ENCODE data around the gene CD6.
A peak's percentile ranks its signal among the peaks of the same experiment; 100 is the strongest.

The CD6 gene

DNA sequence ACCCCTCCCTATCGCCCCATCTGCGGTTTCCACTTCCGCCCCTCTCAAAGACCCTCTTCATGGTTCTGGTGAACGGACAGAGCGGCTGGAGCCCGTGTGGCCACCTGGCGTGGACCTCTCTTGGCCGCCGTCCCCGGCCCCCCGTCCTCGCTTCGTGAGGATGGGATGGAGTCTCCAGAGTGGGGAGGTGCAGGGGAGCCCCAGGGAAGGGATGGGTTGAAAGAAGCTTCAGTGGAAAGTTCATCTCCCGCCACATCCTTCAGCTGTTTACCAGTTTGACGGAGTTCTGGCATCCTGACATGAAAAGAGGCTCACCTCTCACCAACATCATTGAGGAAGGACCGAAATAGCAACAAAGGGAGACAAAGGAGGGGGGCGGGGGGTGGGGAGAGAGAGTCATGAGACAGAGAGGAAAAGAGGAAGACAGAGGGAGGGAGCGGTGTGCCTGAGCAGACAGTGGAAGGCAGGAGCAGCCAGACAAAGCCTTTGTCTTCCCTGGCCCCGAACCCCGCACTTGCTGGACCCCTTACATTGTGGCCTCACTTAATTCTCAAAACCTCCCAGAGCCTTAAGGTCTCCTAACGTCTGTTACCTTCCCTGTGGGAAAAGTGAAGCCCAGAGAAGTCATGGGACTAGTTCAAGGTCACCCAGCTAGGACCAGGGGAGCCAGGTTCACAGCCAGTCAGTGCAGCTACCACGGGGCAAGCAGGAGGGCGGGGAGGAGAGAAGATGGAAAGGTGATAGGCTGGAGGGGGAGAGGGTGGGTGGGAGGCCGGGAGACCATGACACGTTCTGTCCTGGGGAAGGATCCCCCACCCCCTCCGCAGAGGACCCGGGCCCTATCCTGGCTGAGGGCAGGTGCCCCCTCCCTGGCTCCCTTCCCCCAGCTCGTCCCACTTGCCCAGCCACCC is 54.9 kb downstream of the CD6 start:
- DNase-seq (ENCODE audit: low spot score) (peak; percentile 23), FAIRE-seq (no peak)

DNA sequence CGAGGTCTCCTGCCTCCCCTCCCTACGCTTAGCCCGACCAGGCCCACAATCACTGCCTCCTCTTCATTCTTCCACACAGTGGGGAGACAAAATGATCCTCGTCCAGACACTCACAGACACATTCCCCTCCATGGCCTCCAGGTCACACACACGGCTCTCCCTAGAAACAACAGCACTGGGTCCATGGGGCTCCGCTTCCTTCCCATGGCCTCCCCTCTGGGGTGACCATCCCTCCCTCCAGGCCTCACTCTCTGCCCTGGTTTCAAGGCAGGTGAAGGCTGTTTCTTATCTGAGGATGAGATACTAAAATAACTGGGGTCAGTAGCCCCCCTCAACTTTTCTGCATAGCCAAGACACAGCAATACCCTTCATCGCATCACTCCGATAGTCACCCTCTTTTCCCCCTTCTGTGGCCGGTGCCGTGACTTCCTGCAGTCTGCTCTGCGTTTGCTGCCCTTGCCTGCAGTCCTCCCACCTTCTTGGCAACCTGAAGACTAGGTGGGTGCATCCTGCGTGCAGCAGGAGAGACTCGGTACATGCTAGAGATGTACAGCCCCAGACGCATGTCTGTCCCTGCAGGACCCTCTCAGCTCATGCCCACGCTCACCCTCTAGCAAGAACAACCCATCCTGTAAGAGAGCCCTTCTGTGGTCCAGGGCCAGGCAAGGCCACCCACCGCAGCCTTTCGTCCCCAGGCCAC is 55.8 kb downstream of the CD6 start:
- no peak for FAIRE-seq

DNA sequence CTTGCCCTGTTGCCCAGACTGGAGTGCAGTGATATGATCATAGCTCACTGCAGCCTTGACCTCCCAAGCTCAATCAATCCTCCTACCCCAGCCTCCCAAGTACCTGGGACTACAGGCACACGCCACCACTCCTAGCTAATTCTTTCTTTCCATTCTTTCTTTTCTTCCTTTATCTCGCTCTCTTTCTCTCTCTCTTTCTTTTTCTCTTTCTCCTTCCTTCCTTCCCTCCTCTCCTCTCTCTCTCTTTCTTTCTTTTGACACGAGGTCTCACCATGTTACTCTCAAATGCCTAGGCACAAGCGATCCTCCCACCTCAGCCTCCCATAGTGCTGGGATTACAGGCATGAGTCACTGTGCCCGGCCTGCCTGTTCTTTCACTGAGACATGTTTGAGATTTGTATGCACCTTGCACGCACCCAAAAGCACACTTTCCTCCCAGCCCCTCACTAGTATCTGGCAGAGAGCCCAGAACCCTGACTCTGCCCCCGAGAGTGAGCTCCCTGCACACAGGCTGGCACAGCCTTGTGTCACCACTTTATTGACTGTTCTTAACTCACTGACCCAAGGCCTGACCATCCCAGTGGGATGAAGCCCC is 56.8 kb downstream of the CD6 start:
- DNase-seq (ENCODE audit: low spot score): no peak
- FAIRE-seq: no peak

More for the DNA sequence above, 55.8 kb downstream of the CD6 start:
- no peak for DNase-seq (ENCODE audit: low spot score)

DNA sequence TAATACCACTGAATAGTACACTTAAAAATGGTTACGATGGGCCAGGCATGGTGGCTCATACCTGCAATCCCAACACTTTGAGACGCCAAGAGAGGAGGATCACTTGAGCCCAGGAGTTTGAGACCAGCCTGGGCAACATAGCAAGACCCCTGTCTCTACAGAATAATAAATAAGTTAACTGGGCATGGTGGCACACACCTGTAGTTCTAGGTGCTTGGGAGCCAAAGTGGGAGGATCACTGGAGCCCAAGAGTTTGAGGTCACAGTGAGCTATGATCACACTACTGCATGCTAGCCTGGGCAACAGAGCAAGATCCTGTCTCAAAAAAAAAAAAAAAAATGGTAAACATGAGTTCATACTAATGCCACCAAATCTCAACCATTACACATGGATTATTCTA is 61.3 kb downstream of the CD6 start:
- no peak for DNase-seq (ENCODE audit: low spot score)
- FAIRE-seq: no peak

DNA sequence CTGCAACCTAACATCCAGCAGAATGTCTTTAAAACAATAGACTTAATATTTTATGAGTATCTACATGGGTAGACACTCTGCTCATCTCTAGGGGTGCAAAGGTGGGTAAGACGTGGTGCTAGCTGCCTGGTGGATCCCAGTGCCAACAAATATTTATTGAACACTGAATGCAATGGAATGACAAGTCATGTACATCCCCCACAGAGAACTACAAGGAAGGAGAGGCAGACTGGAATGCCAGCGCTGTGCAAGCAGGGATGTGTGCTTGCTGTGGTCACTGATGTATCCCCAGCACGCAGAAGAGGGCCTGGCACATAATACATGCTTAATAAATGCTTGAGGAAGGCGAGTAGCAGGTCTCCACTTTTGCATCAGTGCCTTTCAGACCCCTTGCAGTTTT is 61.9 kb downstream of the CD6 start:
- DNase-seq (ENCODE audit: low spot score) (no peak), FAIRE-seq (no peak)

DNA sequence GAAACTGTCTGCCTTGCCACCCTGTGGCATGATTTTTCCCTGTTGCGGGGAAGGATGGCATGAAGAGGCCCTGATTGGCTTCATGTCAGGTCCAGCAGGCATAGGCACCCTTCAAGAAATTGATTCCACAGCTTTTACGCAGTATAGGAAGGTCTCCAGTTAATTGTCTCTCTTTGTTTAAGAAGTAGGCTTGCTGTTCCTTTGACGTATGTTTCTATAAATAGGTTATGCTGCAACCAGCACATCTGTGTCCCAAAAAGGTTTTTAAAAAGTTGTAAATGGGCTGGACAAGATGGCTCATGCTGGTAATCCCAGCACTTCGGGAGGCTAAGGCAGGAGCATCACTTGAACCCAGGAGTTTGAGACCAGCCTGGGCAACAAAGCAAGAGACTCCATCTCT is 62.6 kb downstream of the CD6 start:
- FAIRE-seq (no peak), DNase-seq (ENCODE audit: low spot score) (no peak)

DNA sequence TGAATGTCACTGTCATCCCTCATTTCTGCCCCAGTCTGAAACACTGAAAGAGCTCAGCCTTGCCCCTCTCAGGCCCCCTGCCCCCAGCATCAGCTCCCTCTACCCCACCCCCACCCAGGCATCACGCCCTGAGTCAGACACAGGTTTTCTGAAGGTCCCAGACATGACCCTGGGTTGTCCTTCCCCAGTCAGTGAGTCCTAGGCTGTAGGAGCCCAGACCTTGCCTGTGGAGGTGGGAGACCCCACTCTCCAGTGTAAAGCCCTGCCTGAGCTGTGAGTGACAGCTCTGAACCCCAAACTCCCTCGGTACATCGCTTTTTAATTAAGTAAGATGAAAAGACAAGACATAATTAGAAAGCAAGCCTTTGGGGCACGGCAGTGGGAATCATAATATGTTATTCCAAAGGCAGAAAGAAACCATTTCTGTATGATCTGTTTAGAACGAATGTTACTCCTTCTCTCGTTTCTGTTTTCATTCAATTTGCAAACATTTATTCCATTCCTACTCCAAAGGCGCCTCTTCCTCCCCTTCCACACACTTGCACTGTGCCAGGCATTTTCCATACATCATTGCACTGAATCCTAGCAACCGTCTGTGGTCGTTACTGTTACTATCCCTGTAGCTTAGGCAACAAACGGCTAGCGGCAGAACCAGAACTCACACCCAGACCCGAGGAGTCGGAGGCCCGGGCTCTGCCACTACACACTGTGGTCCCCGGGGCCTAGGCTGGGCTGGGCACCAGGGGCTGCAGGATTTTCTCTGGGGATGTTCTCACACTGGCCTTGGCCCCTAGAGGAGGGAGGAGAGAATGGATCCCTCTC is 63.4 kb downstream of the CD6 start:
- DNase-seq (ENCODE audit: low spot score): no peak
- FAIRE-seq: no peak

DNA sequence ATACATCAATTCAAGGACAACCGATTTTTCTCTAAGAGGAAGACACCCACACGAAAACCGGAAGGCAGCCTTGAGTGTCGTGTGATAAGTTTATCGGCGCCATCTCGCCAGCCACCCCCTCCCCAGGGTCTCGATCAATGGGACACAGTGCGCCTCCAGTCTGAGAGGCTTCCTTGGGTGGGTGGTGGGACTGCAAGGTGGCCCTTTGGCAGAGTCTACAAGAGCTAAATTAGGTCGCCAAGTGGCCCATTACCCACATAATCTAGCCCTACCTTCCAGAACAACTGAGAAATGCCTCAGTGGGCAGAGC is 64.0 kb downstream of the CD6 start:
- DNase-seq (ENCODE audit: low spot score): no peak
- no peak for FAIRE-seq

DNA sequence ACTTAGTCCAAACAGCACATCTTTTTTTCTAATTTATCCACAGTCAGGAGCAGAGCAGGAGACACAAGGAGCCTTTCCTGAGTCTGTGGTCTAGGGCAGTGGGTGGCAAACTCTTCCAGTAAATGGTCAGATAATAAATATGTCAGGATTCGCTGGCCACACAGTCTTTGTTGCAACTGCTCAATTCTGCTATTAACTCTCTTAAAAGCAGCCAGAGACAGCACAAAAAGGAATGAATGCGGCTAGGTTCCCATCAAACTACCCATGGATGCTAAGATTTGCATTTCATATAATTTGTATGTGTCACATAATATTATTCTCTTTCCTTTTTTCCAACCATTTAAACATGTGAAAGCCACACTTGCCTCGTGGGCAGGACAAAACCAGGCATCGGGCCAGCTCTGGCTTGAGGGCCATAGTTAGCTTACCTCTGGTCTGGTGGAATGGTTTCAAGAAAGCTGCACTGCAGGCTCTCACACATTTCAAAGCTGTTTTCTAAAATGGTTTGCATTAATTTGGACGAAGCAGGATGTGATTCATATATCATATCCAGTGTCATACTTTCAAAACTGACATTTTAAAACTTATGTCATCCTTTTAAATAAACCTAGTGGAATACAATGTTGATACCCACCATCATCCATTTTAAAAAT is 66.1 kb downstream of the CD6 start:
- DNase-seq (ENCODE audit: low spot score) (no peak), FAIRE-seq (no peak)

DNA sequence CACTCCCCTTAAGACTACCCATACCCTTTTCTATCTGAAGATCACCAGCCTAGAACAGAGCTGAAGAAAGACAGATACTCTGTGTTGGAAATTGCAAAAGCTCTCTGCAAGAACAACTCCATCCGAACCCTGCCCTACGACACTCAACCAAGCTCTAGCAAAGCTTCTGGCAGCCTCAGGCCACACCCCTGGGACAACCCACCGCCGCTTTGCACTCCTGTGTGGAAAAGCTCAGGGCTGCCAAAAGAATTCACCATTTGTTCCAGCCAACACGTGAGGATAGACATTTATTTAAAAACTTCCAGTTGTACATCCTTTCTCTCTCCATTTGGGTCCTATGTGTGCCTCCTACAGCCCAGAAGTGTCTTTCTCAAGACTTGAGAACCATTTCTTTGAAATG is 68.4 kb downstream of the CD6 start:
- FAIRE-seq: no peak

DNA sequence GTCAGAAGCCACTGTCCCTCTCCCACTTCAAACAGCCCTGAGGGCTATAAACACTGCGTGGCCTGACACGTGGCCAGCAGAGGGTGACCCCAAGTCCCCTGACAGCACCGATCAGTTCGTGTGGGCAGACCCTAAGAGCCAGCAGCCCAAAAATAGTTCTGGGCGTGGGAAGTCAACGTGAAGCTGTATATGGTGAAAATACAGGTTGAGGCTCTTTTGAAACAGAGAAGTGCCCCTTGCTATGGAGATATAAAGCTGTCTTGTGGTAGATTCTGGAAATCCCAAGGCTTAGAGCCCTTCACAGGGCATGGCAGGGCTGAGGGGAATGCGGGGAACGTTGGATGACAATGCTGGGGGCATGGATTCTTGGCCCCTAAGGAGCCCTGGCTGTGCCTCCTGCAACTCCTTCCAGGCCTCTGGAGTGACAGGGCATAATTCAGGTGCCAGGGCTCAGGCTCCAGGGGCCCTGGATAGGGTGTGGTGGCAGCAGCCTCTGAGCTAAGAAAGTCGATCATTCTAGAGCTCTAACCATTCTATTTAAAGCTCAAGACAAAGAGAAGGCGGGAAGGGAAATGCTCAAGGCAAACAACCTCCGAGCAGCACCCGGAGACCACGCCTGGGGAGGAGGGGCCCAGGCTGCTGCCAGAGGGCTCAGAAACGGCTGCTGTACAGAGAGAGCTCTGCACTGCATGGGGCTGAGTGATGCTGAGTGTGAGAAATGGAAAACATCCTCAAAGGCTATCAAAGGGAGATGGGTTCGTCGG is 70.5 kb downstream of the CD6 start:
- no peak for FAIRE-seq
- no peak for DNase-seq (ENCODE audit: low spot score)

More for the DNA sequence above, 68.4 kb downstream of the CD6 start:
- DNase-seq (ENCODE audit: low spot score): no peak

DNA sequence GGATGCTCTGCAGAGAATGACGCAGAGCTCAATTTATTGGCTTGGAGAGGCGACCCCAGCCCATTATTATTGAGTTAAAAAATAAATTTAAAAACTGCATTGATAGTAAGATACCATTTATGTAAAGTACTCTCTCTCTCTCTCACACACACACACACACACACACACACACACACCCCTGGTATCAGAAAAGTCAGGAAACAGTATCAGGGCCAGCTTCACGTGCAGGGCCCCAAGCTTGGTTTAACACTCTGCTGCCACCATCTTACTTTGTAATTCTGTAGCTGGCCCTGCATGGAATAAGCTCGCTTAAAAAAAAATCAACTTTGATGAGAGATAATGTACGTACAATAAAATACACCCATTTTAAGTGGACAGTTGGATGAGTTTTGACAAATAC is 71.1 kb downstream of the CD6 start:
- DNase-seq (ENCODE audit: low spot score) (no peak), FAIRE-seq (no peak)

DNA sequence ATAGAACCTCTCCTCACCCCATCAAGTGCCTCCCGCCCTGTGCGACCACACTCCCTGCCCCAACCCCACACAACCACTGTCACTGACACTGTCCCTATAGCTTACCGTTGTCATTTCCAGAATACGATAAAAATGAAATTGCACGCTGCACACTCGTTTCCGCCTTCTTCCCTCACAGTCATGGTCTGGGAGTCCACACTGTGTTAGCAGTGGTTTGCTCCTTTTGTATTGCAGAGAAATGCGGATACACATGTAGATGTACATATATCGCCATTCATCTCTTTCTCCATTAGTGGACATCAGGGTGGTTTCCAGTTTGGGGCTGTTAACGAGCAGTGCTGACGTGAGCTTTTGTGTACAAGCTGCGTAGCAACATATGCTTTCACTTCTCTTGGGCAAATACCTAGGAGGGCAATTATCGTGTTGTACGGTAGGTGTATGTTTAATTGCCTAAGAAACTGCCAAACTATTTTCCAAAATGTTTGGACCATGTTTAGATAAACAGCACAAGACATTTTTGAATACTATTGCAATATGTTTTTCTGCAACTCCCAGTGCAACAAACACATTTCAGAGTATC is 71.6 kb downstream of the CD6 start:
- DNase-seq (ENCODE audit: low spot score) (no peak), FAIRE-seq (peak; percentile 20)

DNA sequence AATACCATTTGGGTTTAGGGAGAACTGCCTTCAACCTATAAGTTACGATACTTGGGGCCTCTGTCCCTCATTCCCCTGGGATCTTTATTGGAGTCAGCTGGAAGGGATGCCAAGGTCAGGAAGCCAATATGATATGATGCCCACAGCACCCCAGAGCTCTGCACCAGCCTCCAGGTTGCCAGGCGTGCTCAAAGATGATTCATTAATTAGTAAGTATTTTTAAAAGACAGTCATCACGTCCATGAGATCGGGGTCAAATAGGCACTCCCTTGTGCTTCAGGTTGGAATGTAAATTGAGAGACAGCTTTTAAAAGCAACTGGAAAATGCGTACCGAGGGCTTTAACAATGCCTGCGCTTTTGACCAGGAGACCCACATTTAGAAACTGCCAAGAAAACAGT is 73.8 kb downstream of the CD6 start:
- no peak for FAIRE-seq
- DNase-seq (ENCODE audit: low spot score): no peak

DNA sequence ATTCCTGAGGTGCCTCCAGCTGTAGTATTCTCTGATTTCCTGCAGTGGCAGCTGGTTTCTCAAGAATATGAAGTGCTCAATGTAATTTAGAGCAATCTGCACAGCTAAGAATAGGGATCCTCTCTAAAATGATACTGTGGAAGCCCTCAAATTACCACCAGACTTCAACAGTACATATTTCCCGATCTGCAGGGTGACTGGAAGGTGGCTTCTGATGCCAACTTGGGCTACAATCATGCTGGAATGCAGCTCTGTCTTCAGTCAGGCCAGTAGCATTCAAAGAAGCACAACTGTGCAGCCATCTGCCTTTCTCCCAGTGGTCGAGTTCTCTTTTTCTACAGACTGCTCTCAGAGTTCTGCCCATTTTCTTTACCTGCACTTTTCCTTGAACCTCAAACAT is 75.4 kb downstream of the CD6 start:
- DNase-seq (ENCODE audit: low spot score): no peak
- no peak for FAIRE-seq

DNA sequence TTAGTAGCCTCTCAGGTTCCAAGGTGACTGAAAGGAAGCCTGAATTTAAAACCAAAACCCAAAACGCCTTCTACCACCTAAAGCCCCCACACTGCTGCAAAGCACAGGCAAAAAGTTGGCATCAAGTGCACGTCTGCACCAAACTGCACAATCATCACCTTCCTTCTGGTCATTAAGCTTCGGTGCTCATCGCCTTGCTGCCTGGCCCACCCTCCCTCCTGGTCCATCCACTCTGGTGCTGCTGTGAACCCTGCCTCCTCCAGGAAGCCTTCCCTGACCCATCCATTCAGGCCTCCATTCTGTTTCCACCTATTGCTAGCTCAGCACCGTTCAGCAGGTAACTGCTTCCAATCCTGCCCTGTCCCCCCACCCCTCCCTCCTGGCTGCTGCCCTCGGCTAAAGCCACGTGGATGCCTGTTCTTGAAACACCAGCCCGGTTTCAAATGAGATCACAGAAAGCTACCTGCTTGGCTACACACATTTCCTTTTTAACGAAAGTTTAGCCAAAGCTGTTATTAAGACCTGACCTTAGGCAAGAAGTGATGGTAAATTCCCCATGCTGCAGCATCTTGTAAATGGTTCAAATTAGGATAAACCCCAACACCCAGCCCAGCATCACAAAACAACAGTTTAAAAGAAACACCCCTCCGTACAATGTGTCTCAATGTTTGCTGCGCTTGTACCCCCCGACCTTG is 77.0 kb downstream of the CD6 start:
- FAIRE-seq (no peak), DNase-seq (ENCODE audit: low spot score) (no peak)

DNA sequence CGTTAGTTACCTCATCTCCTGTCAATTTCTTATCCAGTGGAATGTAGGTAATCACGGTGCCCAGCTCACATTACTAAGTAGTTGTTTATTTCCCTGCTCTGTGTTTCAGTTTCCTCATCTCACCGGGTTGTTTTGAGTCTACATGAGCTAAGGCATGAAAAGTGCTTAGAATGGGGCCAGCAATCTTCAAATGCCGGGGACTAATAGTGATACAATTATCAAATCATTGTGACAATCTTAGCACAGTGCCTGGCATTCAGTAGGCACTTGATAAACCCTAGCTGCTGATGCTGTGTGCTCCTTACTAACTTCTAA is 77.5 kb downstream of the CD6 start:
- DNase-seq (ENCODE audit: low spot score) (no peak), FAIRE-seq (no peak)

DNA sequence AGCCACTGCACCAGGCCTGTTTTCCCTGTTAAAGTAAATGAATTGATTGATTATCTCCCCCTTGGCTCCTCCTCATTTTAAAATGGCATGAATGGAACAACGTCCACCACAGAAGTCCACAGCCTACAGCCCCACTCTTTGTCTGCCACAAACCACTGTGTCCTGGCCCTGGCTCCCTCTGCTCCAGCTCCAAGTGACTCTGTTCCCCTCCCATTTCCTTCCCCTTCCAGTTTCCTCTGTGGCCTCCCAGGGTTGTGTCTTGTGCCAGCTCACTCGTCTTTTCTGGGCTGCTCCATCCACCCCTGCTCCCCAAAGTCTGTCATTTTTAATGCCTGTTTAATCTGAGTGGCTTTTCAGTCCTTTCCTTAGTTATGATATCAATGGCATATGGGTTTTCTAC is 78.4 kb downstream of the CD6 start:
- FAIRE-seq: no peak
- DNase-seq (ENCODE audit: low spot score): no peak

DNA sequence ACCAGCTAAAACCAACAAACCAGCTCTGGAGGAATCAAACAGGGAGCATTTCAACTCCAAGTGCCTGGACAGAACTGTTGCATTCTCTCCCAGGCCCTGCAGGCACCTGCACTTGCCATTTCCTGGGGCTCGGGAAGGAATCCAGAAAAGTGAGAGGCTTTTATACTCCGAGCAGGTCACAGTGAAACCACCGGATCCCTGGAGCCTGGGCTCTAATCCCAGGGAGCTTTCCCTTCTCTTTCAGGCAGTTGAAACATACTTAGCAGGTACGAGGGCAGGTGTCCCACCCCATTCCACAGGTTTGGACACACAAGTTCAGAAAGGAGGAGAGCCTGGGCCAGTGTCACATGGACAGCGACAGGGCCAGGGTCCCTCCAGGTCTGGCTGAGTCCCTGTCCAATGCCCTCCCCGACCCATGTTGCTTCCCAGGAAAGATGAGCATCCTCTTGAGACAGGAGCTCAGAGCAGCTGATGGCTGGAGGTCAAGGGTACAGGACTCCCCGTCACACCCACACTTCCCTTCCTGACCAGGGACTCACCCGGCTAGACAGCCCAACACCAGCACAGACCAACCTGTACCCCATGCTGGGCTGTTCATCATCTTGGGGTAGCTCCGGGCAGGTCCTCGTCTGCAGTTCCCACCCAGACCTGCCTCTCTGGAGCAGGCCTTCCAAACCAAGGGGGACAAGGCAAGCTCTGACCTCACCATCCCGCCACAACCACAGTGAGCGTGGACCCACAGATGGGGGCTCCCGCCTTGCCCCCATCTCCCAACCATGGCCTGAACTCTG is 80.9 kb downstream of the CD6 start:
- DNase-seq (ENCODE audit: low spot score) (no peak), FAIRE-seq (no peak)
